Measurements from ENCODE around the gene ZNF740.

GRCh38 chr12:53244337-53244736 lies 63.8 kb downstream of the ZNF740 start:
- TF ChIP-seq ZFP30 (CRISPR knock-in tag; IDR thresholded peaks at IDR 0.05) (no peak), SNAI2 (CRISPR knock-in tag; IDR thresholded peaks at IDR 0.05) (no peak), BACH2 (CRISPR knock-in tag; IDR thresholded peaks at IDR 0.05; ENCODE audit: borderline replicate concordance) (no peak), ZNF8 (CRISPR knock-in tag; IDR thresholded peaks at IDR 0.05) (no peak), ARNTL (CRISPR knock-in tag; IDR thresholded peaks at IDR 0.05; ENCODE audit: borderline replicate concordance, low read depth) (no peak), PATZ1 (CRISPR knock-in tag; IDR thresholded peaks at IDR 0.05; ENCODE audit: borderline replicate concordance) (no peak), OSR1 (CRISPR knock-in tag; IDR thresholded peaks at IDR 0.05) (no peak), CSDC2 (CRISPR knock-in tag; IDR thresholded peaks at IDR 0.05) (no peak), CREB5 (CRISPR knock-in tag; IDR thresholded peaks at IDR 0.05; ENCODE audit: low read depth) (no peak)
